OCI-LY7 (cell line): Measurements from ENCODE around the gene IL1RAPL2.

Source experiments
- EZH2phosphoT487 ChIP-seq: fragments of 200-600 bp; sonication (generic); IDR thresholded peaks from 2 replicates; pipeline ENCODE4 v1.6.1; 2018; ENCODE audit warnings: low read depth, borderline replicate concordance, mild to moderate bottlenecking, mixed run types, antibody characterized with exemption, low read length, moderate library complexity, mixed read lengths
- TF ChIP-seq, protein P1 (sequence below): fragments of 200-600 bp; sonication (generic); conservative IDR thresholded peaks from 2 replicates; pipeline ENCODE4 v1.5.1; 2014; ENCODE audit warnings: mild to moderate bottlenecking, antibody characterized with exemption, low read length, moderate library complexity, mixed read lengths

DNA sequence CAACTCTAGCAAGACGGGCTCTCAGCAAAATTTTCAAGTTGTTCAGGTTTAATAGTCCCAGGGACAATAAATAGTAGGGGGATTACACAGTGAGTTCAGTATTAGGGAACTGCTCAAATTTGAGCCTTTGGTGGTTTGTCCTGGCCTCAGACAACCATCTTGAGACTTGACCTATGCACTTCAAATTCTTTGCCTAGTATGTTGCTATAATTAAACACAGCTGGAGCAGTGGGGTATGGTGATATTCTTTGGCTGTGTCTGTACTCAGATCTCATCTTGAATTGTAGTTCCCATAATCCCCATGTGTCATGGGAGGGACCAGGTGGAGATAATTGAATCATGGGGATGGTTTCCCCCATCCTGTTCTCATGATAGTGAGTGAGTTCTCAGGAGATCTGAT lies 697.8 kb downstream of the IL1RAPL2 start:
- TF ChIP-seq, protein P1, sequence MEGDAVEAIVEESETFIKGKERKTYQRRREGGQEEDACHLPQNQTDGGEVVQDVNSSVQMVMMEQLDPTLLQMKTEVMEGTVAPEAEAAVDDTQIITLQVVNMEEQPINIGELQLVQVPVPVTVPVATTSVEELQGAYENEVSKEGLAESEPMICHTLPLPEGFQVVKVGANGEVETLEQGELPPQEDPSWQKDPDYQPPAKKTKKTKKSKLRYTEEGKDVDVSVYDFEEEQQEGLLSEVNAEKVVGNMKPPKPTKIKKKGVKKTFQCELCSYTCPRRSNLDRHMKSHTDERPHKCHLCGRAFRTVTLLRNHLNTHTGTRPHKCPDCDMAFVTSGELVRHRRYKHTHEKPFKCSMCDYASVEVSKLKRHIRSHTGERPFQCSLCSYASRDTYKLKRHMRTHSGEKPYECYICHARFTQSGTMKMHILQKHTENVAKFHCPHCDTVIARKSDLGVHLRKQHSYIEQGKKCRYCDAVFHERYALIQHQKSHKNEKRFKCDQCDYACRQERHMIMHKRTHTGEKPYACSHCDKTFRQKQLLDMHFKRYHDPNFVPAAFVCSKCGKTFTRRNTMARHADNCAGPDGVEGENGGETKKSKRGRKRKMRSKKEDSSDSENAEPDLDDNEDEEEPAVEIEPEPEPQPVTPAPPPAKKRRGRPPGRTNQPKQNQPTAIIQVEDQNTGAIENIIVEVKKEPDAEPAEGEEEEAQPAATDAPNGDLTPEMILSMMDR = no peak
- no peak for TF ChIP-seq EZH2phosphoT487
